GM23248 (cell line): ENCODE data around the gene NALCN. TPM values are rescaled to one million over a fixed set of nuclear protein-coding genes. Genes with fewer than 3 reads are reported as not detected.
A peak's percentile ranks its signal among the peaks of the same experiment; 100 is the strongest.

Source experiments
- DNase-seq: peaks from one replicate; pipeline ENCODE4 v3.0.0-alpha.2; 2015
- H2AFZ ChIP-seq: fragments of 200-600 bp; sonication (generic); 2 replicates; pipeline ENCODE4 v1.6.1; 2016; ENCODE audit warnings: antibody characterized with exemption
- H3F3A ChIP-seq: fragments of 200-600 bp; sonication (generic); 2 replicates; pipeline ENCODE4 v1.6.1; 2016; ENCODE audit warnings: mild to moderate bottlenecking, antibody characterized with exemption, mixed run types; ENCODE audit not compliant: insufficient read depth
- H3K27ac ChIP-seq: fragments of 200-600 bp; sonication (generic); 2 replicates; pipeline ENCODE4 v1.5.1; 2016; ENCODE audit warnings: mild to moderate bottlenecking
- H3K27me3 ChIP-seq: fragments of 200-600 bp; sonication (generic); replicated peaks from 2 replicates; pipeline ENCODE4 v1.6.1; 2016; ENCODE audit warnings: mild to moderate bottlenecking; ENCODE audit not compliant: insufficient read depth
- H3K36me3 ChIP-seq: fragments of 200-600 bp; sonication (generic); 2 replicates; pipeline ENCODE4 v1.6.1; 2016; ENCODE audit warnings: low read depth, mild to moderate bottlenecking
- H3K4me1 ChIP-seq: fragments of 200-600 bp; sonication (generic); 2 replicates; pipeline ENCODE4 v1.6.1; 2016; ENCODE audit warnings: mild to moderate bottlenecking; ENCODE audit not compliant: insufficient read depth
- H3K4me2 ChIP-seq: fragments of 200-600 bp; sonication (generic); one replicate; pipeline ENCODE4 v1.6.1; 2016; ENCODE audit warnings: mild to moderate bottlenecking; ENCODE audit not compliant: unreplicated experiment
- H3K4me3 ChIP-seq: fragments of 200-600 bp; sonication (generic); 2 replicates; pipeline ENCODE4 v1.5.1; 2016; ENCODE audit warnings: mild to moderate bottlenecking
- H3K79me2 ChIP-seq: fragments of 200-600 bp; sonication (generic); 2 replicates; pipeline ENCODE4 v1.6.1; 2016; ENCODE audit warnings: mild to moderate bottlenecking; ENCODE audit not compliant: insufficient read depth
- H3K9ac ChIP-seq: fragments of 200-600 bp; sonication (generic); 2 replicates; pipeline ENCODE4 v1.6.1; 2016; ENCODE audit warnings: mild to moderate bottlenecking
- H3K9me2 ChIP-seq: fragments of 200-600 bp; sonication (generic); 2 replicates; pipeline ENCODE4 v1.6.1; 2016; ENCODE audit warnings: mixed run types, mild to moderate bottlenecking, moderate library complexity; ENCODE audit not compliant: insufficient read depth
- H3K9me3 ChIP-seq: fragments of 200-600 bp; sonication (generic); one replicate; pipeline ENCODE4 v1.6.1; 2017; ENCODE audit warnings: low read depth
- H4K20me1 ChIP-seq: fragments of 200-600 bp; sonication (generic); 2 replicates; pipeline ENCODE4 v1.6.0; 2016; ENCODE audit not compliant: insufficient read depth
- EZH2 ChIP-seq: fragments of 200-600 bp; sonication (generic); IDR thresholded peaks from 2 replicates; pipeline ENCODE4 v1.6.1; 2018; ENCODE audit warnings: antibody characterized with exemption, mild to moderate bottlenecking; ENCODE audit not compliant: insufficient read depth, poor library complexity, severe bottlenecking
- EZH2phosphoT487 ChIP-seq: fragments of 200-600 bp; sonication (generic); IDR thresholded peaks from 2 replicates; pipeline ENCODE4 v1.6.1; 2018; ENCODE audit warnings: antibody characterized with exemption, moderate library complexity, mild to moderate bottlenecking, low read depth; ENCODE audit not compliant: insufficient read depth
- WGBS, 2 experiments: methylation state at CpG; one replicate each; pipeline ENCODE4 v1.1.6; 2015 to 2017; ENCODE audit warnings: low lambda C conversion rate in 2 of 2, low coverage in 1 of 2; ENCODE audit errors: missing lambda C conversion rate in 2 of 2; 5-methylcytosine and 5-hydroxymethylcytosine counted together
- in situ Hi-C: fragments of 300-500 bp; cut with MboI; formaldehyde crosslinking; loops from 2 replicates; pipeline ENCODE4 v1.15.0; 2020
- polyA plus RNA-seq: library from polyadenylated mRNA; unstranded; fragments of >200 nt; fragmentation: Nextera tagmentation; extraction: Ambion mirVana; gene quantifications from 2 replicates; pipeline ENCODE4 v1.2.1, GENCODE V29; 2016
- total RNA-seq: library from RNA; depleted of rRNA; stranded (reverse); fragments of >200 nt; shearing (Covaris generic); gene quantifications from 2 replicates; pipeline ENCODE4 v1.2.3, GENCODE V29; 2014; rRNA removed

The NALCN gene
- total and polyA plus RNA-seq, 2 experiments from 2014 or later: 3.1 to 3.6 TPM

DNA sequence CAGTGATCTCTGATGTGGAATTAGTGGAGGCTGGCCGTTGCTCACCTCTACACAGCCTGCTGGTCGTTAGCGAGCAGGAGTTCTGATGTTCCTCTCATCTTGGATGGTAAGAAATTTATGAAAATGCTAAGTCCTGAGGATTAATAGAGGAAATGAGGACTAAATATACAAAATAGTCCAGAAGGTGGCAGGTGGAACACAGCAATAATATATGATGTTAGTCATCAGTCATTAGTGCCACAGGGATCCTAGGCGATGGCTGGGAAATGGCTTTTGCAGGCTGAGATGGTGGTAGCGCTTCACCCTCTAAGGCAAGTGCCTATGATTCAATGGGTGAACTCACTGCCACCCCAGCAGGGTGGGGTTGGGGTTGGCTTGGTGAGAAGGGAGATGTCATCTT is 403.1 kb downstream of the NALCN start:
- 92 to 95% methylated on average over 5 of the region's 5 CpGs for WGBS, 2 experiments
- peaks cover 12% of the 10 kb centered on the region; the same call in 1 of the 2 replicates for H3K27me3 ChIP-seq
- in situ Hi-C loops: no loop called here
- no peak overlapping the region for H3K4me2 ChIP-seq
- H3K79me2 ChIP-seq: no peaks in the 10 kb centered on the region
- H3K4me1 ChIP-seq: no peaks in the 10 kb centered on the region; the same call in 1 of the 2 replicates
- no peak overlapping the region for H3K27ac ChIP-seq
- no peaks in the 10 kb centered on the region for H3F3A ChIP-seq
- no peak overlapping the region for H3K9ac ChIP-seq
- no peak overlapping the region for H2AFZ ChIP-seq
- TF ChIP-seq EZH2 (no peak), EZH2phosphoT487 (no peak)
- H3K9me3 ChIP-seq: no peaks in the 10 kb centered on the region
- H4K20me1 ChIP-seq: no peaks in the 10 kb centered on the region
- H3K36me3 ChIP-seq: no peaks in the 10 kb centered on the region
- DNase-seq: peak; percentile 2
- no peak overlapping the region for H3K4me3 ChIP-seq
- no peaks in the 10 kb centered on the region for H3K9me2 ChIP-seq

DNA sequence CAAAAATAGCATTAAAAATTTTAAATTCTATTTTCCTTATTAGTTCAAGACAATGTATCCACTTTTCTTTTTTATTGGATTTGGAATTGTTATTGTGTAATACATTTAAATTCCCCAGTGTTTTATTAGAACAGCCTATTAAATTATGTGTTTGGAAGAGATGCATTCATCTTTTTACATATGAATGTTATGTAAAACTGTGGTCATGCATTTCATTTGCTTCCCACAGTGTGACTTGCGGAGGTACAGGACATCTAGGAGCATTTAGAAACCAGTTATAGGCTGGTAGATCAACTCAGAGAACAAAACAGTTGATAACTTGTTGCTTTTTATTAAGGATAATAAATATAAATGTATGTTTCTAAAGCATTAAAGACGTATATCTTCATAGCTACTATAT is 406.2 kb downstream of the NALCN start:
- Histone ChIP-seq H3K4me3 (no peak overlapping the region), H3K36me3 (no peaks in the 10 kb centered on the region), H3K27ac (no peak overlapping the region), H3F3A (no peaks in the 10 kb centered on the region), H3K9me3 (no peaks in the 10 kb centered on the region), H3K79me2 (no peaks in the 10 kb centered on the region), H3K9me2 (no peaks in the 10 kb centered on the region), H3K9ac (no peak overlapping the region), H3K4me1 (no peaks in the 10 kb centered on the region), H3K27me3 (peaks cover 12% of the 10 kb centered on the region; the same call in 1 of the 2 replicates), H2AFZ (no peak overlapping the region), H4K20me1 (no peaks in the 10 kb centered on the region), H3K4me2 (no peak overlapping the region)
- in situ Hi-C loops: no loop called here
- 40 to 45% methylated on average over 2 of the region's 2 CpGs for WGBS, 2 experiments
- no peak for DNase-seq
- TF ChIP-seq EZH2: no peak
- no peak for TF ChIP-seq EZH2phosphoT487

DNA sequence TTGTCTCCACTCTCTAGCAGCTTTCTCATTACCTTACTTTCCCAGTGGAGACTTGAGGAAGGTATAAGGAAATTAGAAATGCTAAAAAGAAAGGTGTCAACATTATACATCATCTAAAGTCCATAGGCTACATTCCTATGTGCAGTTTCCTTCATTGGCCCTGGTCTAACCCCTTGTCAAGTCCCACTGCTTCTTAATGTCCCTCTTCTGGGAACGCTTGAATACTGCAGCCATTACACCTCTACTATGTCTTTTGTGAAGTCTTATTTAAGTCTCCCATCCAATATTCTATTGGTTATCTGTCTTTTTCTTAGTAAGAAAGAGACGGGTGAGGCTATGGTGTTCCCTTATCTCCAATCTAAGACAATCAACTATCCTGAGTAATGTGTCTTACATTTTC is 409.1 kb downstream of the NALCN start:
- in situ Hi-C loops: no loop called here
- WGBS, 2 experiments: 36 to 51% methylated on average over 2 of the region's 2 CpGs

More for the DNA sequence above, 409.1 kb downstream of the NALCN start:
- Histone ChIP-seq H4K20me1 (no peaks in the 10 kb centered on the region), H3K27me3 (peaks cover 12% of the 10 kb centered on the region; the same call in 1 of the 2 replicates), H3K9me2 (no peaks in the 10 kb centered on the region), H2AFZ (no peak overlapping the region), H3K4me1 (no peaks in the 10 kb centered on the region), H3F3A (no peaks in the 10 kb centered on the region), H3K9me3 (no peaks in the 10 kb centered on the region), H3K9ac (no peak overlapping the region), H3K79me2 (no peaks in the 10 kb centered on the region), H3K4me2 (no peak overlapping the region), H3K4me3 (no peak overlapping the region), H3K27ac (no peak overlapping the region), H3K36me3 (no peaks in the 10 kb centered on the region)
- TF ChIP-seq EZH2: no peak
- TF ChIP-seq EZH2phosphoT487: no peak
- no peak for DNase-seq

Other genes starting within 250 kb of the NALCN start
- 459 and 462 TPM in 2 replicates for gene ITGBL1, start 36.2 kb upstream of the NALCN start, total RNA-seq
- gene ITGBL1, start 36.2 kb upstream of the NALCN start, polyA plus RNA-seq: 332 and 336 TPM in 2 replicates